GM19025 (cell line): ENCODE data around the gene ENO2.

Experiments used
- ATAC-seq: cut with Tn5 transposase; IDR thresholded peaks from one replicate; pipeline ENCODE4 v1.9.1; 2021; ENCODE audit warnings: mild to moderate bottlenecking, low read depth, moderate library complexity; ENCODE audit not compliant: unreplicated experiment

The ENO2 gene

GRCh38 chr12:6909421-6910145 lies 4.8 kb upstream of the ENO2 start:
- ATAC-seq = no peak

- no peak for ATAC-seq
Observed at GRCh38 chr12:6912164-6912935, 2.0 kb upstream of the ENO2 start.

GRCh38 chr12:6914947-6915788 lies 788 bp downstream of the ENO2 start:
- ATAC-seq = no peak

GRCh38 chr12:6915789-6916285 lies 1.5 kb downstream of the ENO2 start:
- no peak for ATAC-seq

GRCh38 chr12:6916426-6917200 lies 2.2 kb downstream of the ENO2 start:
- no peak for ATAC-seq

- ATAC-seq = no peak
Observed at GRCh38 chr12:6917491-6918231, 3.3 kb downstream of the ENO2 start.

GRCh38 chr12:6919588-6919987 lies 5.2 kb downstream of the ENO2 start:
- ATAC-seq = no peak

- no peak for ATAC-seq
Observed at GRCh38 chr12:6921539-6921938, 7.2 kb downstream of the ENO2 start.

GRCh38 chr12:6921996-6922946 lies 7.9 kb downstream of the ENO2 start:
- ATAC-seq = no peak

GRCh38 chr12:6923003-6923732 lies 8.8 kb downstream of the ENO2 start:
- ATAC-seq = no peak

GRCh38 chr12:6923851-6924250 lies 9.5 kb downstream of the ENO2 start:
- ATAC-seq = no peak

GRCh38 chr12:6925239-6925539 lies 10.8 kb downstream of the ENO2 start:
- ATAC-seq = no peak

- ATAC-seq = no peak
Observed at GRCh38 chr12:6925540-6926279, 11.3 kb downstream of the ENO2 start.

GRCh38 chr12:6927379-6928021 lies 13.1 kb downstream of the ENO2 start, which contains the start of gene ATN1:
Gene ATN1 (plus strand): TSS chr12:6927959. CDS start chr12:6934002, 6,043 bp downstream.
- ATAC-seq = no peak

GRCh38 chr12:6928022-6928702 lies 13.8 kb downstream of the ENO2 start:
- ATAC-seq = no peak
